ENCODE measurements around the gene KRT86. TPM values are rescaled to one million over a fixed set of nuclear protein-coding genes. Genes with fewer than 3 reads are reported as not detected.

KRT86 gene
- total RNA-seq, 1 donor = under 0.01 TPM

DNA sequence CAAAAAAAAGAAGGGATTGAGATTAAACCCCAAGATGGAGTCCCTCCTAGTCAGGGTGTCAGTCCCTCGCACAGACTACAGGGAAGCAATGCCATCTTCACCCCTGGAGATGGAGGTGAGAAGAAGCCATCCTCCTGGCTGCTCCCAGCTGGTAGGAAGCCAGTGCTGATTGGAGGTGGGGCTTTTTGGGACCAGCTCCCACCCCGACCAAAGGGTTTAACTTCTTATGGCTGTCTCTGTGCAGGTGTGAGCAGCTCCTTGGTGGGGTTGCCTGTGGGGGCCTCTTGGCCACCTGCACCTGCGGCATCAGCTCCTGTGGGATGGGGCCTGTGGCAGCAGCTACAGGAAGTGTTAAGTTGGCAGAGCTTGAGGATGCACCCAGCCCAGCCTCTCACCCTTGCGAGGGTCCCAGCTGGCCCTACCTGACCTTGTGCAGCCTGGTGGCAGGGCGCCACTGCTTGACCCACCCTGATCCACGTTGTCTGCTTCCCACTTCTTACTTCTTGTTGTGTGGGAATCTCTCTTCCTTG, 3.8 kb upstream of the KRT86 start:
- H3K4me3 ChIP-seq (ENCODE audit: low read depth, low read length) = no peak overlapping the region
- no peak for DNase-seq (ENCODE audit: low read depth)
- TF ChIP-seq, protein P1, sequence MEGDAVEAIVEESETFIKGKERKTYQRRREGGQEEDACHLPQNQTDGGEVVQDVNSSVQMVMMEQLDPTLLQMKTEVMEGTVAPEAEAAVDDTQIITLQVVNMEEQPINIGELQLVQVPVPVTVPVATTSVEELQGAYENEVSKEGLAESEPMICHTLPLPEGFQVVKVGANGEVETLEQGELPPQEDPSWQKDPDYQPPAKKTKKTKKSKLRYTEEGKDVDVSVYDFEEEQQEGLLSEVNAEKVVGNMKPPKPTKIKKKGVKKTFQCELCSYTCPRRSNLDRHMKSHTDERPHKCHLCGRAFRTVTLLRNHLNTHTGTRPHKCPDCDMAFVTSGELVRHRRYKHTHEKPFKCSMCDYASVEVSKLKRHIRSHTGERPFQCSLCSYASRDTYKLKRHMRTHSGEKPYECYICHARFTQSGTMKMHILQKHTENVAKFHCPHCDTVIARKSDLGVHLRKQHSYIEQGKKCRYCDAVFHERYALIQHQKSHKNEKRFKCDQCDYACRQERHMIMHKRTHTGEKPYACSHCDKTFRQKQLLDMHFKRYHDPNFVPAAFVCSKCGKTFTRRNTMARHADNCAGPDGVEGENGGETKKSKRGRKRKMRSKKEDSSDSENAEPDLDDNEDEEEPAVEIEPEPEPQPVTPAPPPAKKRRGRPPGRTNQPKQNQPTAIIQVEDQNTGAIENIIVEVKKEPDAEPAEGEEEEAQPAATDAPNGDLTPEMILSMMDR (IDR thresholded peaks at IDR 0.05; ENCODE audit: insufficient read depth, low read depth, low read length) = no peak

GRCh38 chr12:52271158-52271557, 3.3 kb upstream of the KRT86 start:
- DNase-seq (ENCODE audit: low read depth) = peak; percentile 60
- no peak overlapping the region for H3K4me3 ChIP-seq (ENCODE audit: low read depth, low read length)
- TF ChIP-seq, protein P1 (IDR thresholded peaks at IDR 0.05; ENCODE audit: insufficient read depth, low read depth, low read length) = no peak

DNA sequence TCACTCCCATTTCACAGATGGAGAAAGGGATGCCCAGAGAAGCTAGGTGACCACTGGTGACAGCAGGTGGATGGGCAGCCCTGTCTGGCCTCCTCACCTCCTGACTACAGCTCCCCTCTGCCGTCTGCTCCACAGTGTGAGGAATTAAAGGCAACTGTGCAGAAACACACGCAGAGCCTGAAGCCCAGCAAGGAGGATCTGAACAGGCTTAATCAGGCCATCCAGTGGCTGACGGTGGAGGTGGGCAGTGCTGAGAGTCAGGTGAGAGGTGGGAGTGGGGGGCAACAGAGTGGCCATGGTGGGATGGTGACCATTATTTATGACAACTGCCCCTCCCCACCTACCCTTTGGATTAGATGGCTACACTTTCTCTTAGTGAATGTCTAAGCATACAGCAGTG, 1.2 kb downstream of the KRT86 start:
- TF ChIP-seq, protein P1 (IDR thresholded peaks at IDR 0.05; ENCODE audit: insufficient read depth, low read depth, low read length) = no peak
- no peak overlapping the region for H3K4me3 ChIP-seq (ENCODE audit: low read depth, low read length)
- no peak for DNase-seq (ENCODE audit: low read depth)

DNA sequence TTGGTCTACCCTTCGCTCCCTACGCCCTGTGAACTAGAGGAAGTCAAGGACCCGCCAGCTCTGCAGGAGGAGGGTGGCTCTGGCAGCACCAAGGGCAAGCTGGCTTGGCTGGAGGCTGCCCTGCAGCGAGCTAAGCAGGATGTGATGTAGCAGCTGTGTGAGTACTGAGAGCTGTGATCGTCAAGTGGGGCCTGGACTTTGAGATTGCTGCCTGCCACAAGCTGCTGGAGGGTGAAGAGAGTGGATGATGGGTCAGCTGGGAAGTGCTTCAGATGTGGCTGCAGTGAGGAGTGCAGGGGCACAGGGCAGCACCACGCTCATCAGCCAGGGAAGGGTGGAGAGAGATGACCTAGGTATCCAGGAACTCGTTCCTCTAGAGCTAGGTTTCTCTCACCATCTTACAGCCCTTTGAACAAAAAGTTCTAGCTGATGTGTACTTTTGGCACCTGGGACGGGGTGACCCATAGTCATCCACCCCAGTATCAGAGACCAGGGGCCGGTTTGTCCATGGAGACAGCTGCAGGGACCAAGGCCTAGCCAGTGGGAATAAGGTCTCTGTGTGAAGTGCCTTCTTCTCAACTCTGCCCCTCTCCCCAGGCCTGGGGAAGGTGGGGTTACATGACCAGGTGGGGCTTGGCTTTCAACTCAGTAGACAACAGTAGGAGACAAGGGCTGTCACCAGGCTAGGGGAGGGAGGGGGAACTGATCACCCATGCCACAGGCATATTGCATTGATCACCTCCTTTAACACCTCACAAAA, 3.2 kb downstream of the KRT86 start:
- TF ChIP-seq, protein P1 (IDR thresholded peaks at IDR 0.05; ENCODE audit: insufficient read depth, low read depth, low read length) = no peak
- H3K4me3 ChIP-seq (ENCODE audit: low read depth, low read length) = no peak overlapping the region
- DNase-seq (ENCODE audit: low read depth) = no peak

- peak; percentile 71 for DNase-seq (ENCODE audit: low read depth)
- peak overlapping the region; percentile 42 for H3K4me3 ChIP-seq (ENCODE audit: low read depth, low read length)
- TF ChIP-seq, protein P1 (IDR thresholded peaks at IDR 0.05; ENCODE audit: insufficient read depth, low read depth, low read length) = peak; percentile 98
Measured at GRCh38 chr12:52278575-52279421, 4.4 kb downstream of the KRT86 start.

GRCh38 chr12:52279422-52280318, 5.2 kb downstream of the KRT86 start:
- TF ChIP-seq, protein P1 (IDR thresholded peaks at IDR 0.05; ENCODE audit: insufficient read depth, low read depth, low read length) = peak; percentile 4
- peak; percentile 4 for DNase-seq (ENCODE audit: low read depth)
- no peak overlapping the region for H3K4me3 ChIP-seq (ENCODE audit: low read depth, low read length)
